Pancreas (tissue), 10 donors: Measurements from ENCODE around the gene SLC38A7. TPM values are rescaled to one million over a fixed set of nuclear protein-coding genes. Genes with fewer than 3 reads are reported as not detected.
"Not testable (repeated sequence)": the region's sequence is repeated elsewhere in the genome, so short reads cannot be mapped to it uniquely, and the experiment has no call there.

Experiments
- ATAC-seq, 4 donors: fragments of 200-7000 bp; cut with Tn5 transposase; one replicate each; pipeline versions ENCODE4 v1.8.0 to v1.9.1; 2020; ENCODE audit warnings: mild to moderate bottlenecking in 4 of 4, moderate library complexity in 4 of 4
- DNase-seq, 6 donors: peaks; one replicate each; pipeline ENCODE4 v3.0.0-alpha.2; 2020
- FAIRE-seq: peaks from 2 replicates; lab custom pipeline; 2012; peaks lifted over from hg19 to GRCh38; lab: Jason Lieb, UNC
- H3K27ac ChIP-seq, 4 donors: fragments of 200-600 bp; sonication (generic); 1 replicate in 3 of 4; 2 replicates in 1 of 4; pipeline versions ENCODE4 v1.5.0 to v1.8.0; 2020
- H3K27me3 ChIP-seq, 4 donors: fragments of 200-600 bp; one replicate each; pipeline ENCODE4 v1.8.0; 2021
- H3K36me3 ChIP-seq, 3 donors: fragments of 200-600 bp; sonication (generic) in 1 of 3; one replicate each; pipeline versions ENCODE4 v1.5.0 to v1.8.0; 2020 to 2021
- H3K4me1 ChIP-seq, 3 donors: fragments of 200-600 bp; one replicate each; pipeline ENCODE4 v1.8.0; 2021
- H3K4me3 ChIP-seq, 4 donors: fragments of 200-600 bp; sonication (generic) in 2 of 4; one replicate each; pipeline versions ENCODE4 v1.5.0 to v1.8.0; 2020 to 2021
- H3K9me3 ChIP-seq, 4 donors: fragments of 200-600 bp; one replicate each; pipeline ENCODE4 v1.8.0; 2021
- WGBS, 2 donors: extraction: QIAGEN DNeasy Blood & Tissue Kit; methylation state at CpG; one replicate each; pipeline ENCODE4 v1.1.7; 2013; 5-methylcytosine and 5-hydroxymethylcytosine counted together
- intact Hi-C, 3 donors: fragments of 100-400 bp; cut with DNase I; formaldehyde crosslinking; loops; one replicate each; pipeline versions ENCODE4 v1.11.1 to v1.14.2; 2022
- polyA plus RNA-seq, 2 donors: library from polyadenylated mRNA; stranded (reverse); fragments of 200-250 nt; gene quantifications; one replicate each; pipeline ENCODE4 v1.2.3, GENCODE V29; 2013
- total RNA-seq, 6 donors: library from RNA; stranded (reverse); fragmentation: NEBNext Ultra II Directional in 4 of 6; extraction: Animal tissue kit (Norgen Biotek cat#: 25700) in 4 of 6; gene quantifications; one replicate each; pipeline versions ENCODE4 v1.2.1 to v1.2.4, GENCODE V29; 2021 to 2023
- TF ChIP-seq, protein P1 (sequence below), 4 donors: fragments of 200-600 bp; sonication (generic) in 3 of 4; IDR thresholded peaks; one replicate each; pipeline versions ENCODE4 v1.5.0 to v1.8.0; 2021; ENCODE audit warnings: antibody characterized with exemption in 4 of 4
- donor health status: healthy with polysubstance abuse.
- donor health status: DM: no; HTN: no; CAD: no; lungs with moderate emphysema.
- donor health status: DM: no; HTN: no; CAD: no.
- donor health status: control.
- donor health status: control.
- donor health status: Bipolar disorder and iron deficiency.
- donor health status: DM: yes; HTN: yes; CAD: no.
- donor health status: DM: no; HTN: no; CAD: no.
- donor health status: DM: no; HTN: no; CAD: no.
- donor health status: DM: yes; HTN: yes; CAD: no.

SLC38A7 gene
- total and polyA plus RNA-seq, 8 donors = 3.0 to 11.3 (median 5.8) TPM

DNA sequence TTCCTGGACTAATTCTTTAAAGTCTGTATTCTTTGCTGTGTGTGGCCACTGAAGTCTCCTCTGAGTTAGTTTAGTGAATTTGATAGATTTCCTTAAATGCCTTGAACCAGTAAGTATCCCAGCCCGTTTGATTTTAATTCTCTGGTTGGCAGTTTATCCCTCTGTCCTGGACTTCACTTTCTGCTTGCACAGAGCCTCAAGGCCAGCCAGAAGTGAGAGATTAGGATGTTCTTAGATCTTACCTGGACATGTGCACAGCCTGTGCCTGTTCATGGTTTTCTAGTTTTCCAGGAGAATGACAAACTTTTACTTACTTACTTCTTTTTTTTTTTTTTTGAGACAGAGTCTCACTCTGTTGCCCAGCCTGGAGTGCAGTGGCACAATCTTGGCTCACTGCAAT is 10.8 kb upstream of the SLC38A7 start:
- DNase-seq = no peak
- H3K9me3 ChIP-seq = no peaks in the 10 kb centered on the region
- no peak for ATAC-seq
- H3K27ac ChIP-seq = no peak overlapping the region
- no peaks in the 10 kb centered on the region for H3K36me3 ChIP-seq
- WGBS, 2 donors = 16 to 27% methylated on average over 1 of the region's 1 CpG
- no peak overlapping the region for H3K4me3 ChIP-seq
- no peaks in the 10 kb centered on the region for H3K4me1 ChIP-seq
- TF ChIP-seq, protein P1, sequence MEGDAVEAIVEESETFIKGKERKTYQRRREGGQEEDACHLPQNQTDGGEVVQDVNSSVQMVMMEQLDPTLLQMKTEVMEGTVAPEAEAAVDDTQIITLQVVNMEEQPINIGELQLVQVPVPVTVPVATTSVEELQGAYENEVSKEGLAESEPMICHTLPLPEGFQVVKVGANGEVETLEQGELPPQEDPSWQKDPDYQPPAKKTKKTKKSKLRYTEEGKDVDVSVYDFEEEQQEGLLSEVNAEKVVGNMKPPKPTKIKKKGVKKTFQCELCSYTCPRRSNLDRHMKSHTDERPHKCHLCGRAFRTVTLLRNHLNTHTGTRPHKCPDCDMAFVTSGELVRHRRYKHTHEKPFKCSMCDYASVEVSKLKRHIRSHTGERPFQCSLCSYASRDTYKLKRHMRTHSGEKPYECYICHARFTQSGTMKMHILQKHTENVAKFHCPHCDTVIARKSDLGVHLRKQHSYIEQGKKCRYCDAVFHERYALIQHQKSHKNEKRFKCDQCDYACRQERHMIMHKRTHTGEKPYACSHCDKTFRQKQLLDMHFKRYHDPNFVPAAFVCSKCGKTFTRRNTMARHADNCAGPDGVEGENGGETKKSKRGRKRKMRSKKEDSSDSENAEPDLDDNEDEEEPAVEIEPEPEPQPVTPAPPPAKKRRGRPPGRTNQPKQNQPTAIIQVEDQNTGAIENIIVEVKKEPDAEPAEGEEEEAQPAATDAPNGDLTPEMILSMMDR (IDR thresholded peaks at IDR 0.05) = no peak
- H3K27me3 ChIP-seq = no peaks in the 10 kb centered on the region
- intact Hi-C loops = no loop called here
- no peak for FAIRE-seq

GRCh38 chr16:58692450-58692849 is 7.9 kb upstream of the SLC38A7 start:
- no peaks in the 10 kb centered on the region for H3K9me3 ChIP-seq
- H3K36me3 ChIP-seq = no peaks in the 10 kb centered on the region
- WGBS, 2 donors = 44 to 100% methylated on average over 1 of the region's 1 CpG
- no peak for FAIRE-seq
- no peak for ATAC-seq
- TF ChIP-seq, protein P1 (IDR thresholded peaks at IDR 0.05) = no peak
- no peaks in the 10 kb centered on the region for H3K4me1 ChIP-seq
- no peak for DNase-seq
- intact Hi-C loops = no loop called here
- no peaks in the 10 kb centered on the region for H3K27me3 ChIP-seq
- H3K4me3 ChIP-seq = no peak overlapping the region
- H3K27ac ChIP-seq = no peak overlapping the region

DNA sequence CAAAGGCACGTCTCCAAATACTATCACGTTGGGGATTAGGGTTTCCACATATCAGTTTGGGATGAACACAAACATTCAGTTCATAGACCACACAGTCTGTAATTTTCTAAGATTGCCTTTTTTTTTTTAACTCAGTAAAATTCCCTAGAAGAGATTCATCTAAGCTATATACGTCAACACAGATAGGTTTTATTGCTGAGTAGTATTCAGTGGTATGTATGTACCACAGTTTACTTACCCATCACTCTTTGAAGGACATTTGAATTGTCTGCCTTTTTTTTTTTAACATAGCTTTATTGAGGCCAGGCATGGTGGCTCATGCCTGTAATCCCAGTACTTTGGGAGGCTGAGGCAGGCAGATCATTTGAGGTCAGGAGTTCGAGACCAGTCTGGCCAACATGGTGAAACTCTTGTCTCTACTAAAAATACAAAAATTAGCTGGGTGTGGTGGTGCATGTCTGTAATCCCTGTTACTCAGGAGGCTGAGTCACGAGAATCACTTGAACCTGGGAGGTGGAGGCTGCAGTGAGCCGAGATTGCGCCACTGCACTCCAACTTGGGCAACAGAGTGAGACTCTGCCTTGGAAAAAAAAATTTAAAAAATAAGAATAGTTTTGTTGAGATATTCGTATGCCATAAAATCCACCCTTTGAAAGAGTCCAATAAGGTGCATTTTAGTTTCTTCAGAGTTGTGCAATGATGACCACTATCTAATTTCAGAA is 2.6 kb upstream of the SLC38A7 start:
- 69 to 81% methylated on average over 8 of the region's 8 CpGs for WGBS, 2 donors
- H3K4me3 ChIP-seq, intact Hi-C loops, H3K27me3 ChIP-seq, ATAC-seq, H3K36me3 ChIP-seq, H3K9me3 ChIP-seq, DNase-seq, H3K27ac ChIP-seq, FAIRE-seq: not testable (repeated sequence)
- peaks cover 0 to 12% (median 0%) of the 10 kb centered on the region in 3 donors for H3K4me1 ChIP-seq

- ATAC-seq (peak in 2 of 4 donors; percentile 5 to 10), FAIRE-seq (no peak)
Measured at GRCh38 chr16:58685084-58685449, 497 bp upstream of the SLC38A7 start.

GRCh38 chr16:58684001-58684353 is 593 bp downstream of the SLC38A7 start:
- TF ChIP-seq, protein P1 (IDR thresholded peaks at IDR 0.05) = no peak
- Histone ChIP-seq H3K4me1 (peaks cover 0 to 12% (median 0%) of the 10 kb centered on the region in 3 donors), H3K4me3 (peak overlapping the region; percentile 61 to 96 (median 93)), H3K36me3 (no peaks in the 10 kb centered on the region), H3K9me3 (no peaks in the 10 kb centered on the region), H3K27ac (peak overlapping the region in 1 of 4 donors; percentile 63), H3K27me3 (no peaks in the 10 kb centered on the region)
- FAIRE-seq (no peak), ATAC-seq (peak in 3 of 4 donors; percentile 47 to 51 (median 50)), DNase-seq (no peak)
- intact Hi-C loops = no loop called here
- 3 to 14% methylated on average over 3 of the region's 3 CpGs for WGBS, 2 donors

More at GRCh38 chr16:58685084-58685449, 497 bp upstream of the SLC38A7 start:
- TF ChIP-seq, protein P1 (IDR thresholded peaks at IDR 0.05) = no peak
- no peak overlapping the region for H3K27ac ChIP-seq
- peaks cover 0 to 12% (median 0%) of the 10 kb centered on the region in 3 donors for H3K4me1 ChIP-seq
- H3K27me3 ChIP-seq = no peaks in the 10 kb centered on the region
- H3K4me3 ChIP-seq = peak overlapping the region in 3 of 4 donors; percentile 61 to 96 (median 94)
- intact Hi-C loops = no loop called here
- H3K36me3 ChIP-seq = no peaks in the 10 kb centered on the region
- DNase-seq = no peak
- no peaks in the 10 kb centered on the region for H3K9me3 ChIP-seq
- 74 to 79% methylated on average over 6 of the region's 6 CpGs for WGBS, 2 donors
